ENCODE results near the gene NT5DC3.
A peak's percentile ranks its signal among the peaks of the same experiment; 100 is the strongest.

Gene NT5DC3

DNA sequence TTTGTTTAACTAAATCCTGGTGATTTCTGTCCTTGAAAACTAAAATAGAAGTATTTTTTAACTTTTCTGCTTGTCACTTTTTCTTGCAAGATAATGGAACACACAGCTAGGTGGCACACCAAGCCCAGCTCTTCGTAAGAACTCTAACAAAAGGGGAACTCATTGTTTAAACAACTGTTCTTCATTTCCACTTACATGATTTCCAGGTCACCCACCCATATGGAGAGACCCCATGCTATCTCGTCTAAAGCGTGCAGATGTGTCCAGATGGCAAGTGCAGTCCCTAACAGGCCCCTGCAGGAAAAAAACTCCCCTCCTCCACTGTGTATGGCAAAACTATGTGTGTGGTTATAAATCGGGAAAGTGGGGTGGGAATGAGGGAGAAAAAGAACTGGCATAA lies 43.3 kb upstream of the NT5DC3 start:
- TF ChIP-seq, protein P1, sequence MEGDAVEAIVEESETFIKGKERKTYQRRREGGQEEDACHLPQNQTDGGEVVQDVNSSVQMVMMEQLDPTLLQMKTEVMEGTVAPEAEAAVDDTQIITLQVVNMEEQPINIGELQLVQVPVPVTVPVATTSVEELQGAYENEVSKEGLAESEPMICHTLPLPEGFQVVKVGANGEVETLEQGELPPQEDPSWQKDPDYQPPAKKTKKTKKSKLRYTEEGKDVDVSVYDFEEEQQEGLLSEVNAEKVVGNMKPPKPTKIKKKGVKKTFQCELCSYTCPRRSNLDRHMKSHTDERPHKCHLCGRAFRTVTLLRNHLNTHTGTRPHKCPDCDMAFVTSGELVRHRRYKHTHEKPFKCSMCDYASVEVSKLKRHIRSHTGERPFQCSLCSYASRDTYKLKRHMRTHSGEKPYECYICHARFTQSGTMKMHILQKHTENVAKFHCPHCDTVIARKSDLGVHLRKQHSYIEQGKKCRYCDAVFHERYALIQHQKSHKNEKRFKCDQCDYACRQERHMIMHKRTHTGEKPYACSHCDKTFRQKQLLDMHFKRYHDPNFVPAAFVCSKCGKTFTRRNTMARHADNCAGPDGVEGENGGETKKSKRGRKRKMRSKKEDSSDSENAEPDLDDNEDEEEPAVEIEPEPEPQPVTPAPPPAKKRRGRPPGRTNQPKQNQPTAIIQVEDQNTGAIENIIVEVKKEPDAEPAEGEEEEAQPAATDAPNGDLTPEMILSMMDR (IDR thresholded peaks at IDR 0.05; ENCODE audit: low read length): peak; percentile 51
- TF ChIP-seq EZH2 (IDR thresholded peaks at IDR 0.05; ENCODE audit: borderline replicate concordance, low read length): no peak
- Histone ChIP-seq H2AFZ (ENCODE audit: low read length) (no peak overlapping the region), H3K27ac (ENCODE audit: low read depth, low read length, poor library complexity, severe bottlenecking) (no peak overlapping the region)

DNA sequence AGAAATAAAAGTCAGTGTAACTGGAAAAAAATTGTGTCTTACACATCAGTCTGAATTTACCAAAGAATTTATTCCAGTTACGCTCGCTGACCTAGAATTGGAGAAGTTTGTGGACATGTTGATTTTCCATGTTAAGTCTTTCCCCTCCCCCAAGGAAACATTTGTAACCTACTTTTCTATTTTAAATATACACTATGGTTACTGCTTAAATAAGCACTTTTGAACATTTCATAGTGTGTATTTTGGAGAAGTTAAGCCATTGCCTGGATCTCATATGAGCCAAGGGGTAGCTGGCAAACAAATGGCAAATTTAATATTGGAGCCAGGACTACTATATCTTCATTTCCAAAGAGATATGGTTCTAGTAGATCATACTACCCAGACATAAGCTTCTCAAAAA lies 42.9 kb upstream of the NT5DC3 start:
- Histone ChIP-seq H3K9ac (ENCODE audit: low read length) (no peak overlapping the region), H3K9me2 (ENCODE audit: low read depth, low read length) (no peaks in the 10 kb centered on the region), H3K36me3 (ENCODE audit: insufficient read depth, low read length) (no peaks in the 10 kb centered on the region), H3K4me3 (ENCODE audit: low read depth, low read length, poor library complexity, severe bottlenecking) (no peak overlapping the region), H3K4me1 (ENCODE audit: insufficient read depth, low read length, severe bottlenecking) (no peaks in the 10 kb centered on the region), H3K27me3 (ENCODE audit: insufficient read depth, low read length) (no peaks in the 10 kb centered on the region), H3K79me2 (ENCODE audit: insufficient read depth, low read length) (no peaks in the 10 kb centered on the region), H3K4me2 (ENCODE audit: low read length) (no peak overlapping the region), H2AFZ (ENCODE audit: low read length) (no peak overlapping the region), H3F3A (ENCODE audit: insufficient read depth, low read length) (no peaks in the 10 kb centered on the region), H3K9me3 (ENCODE audit: low read length) (no peaks in the 10 kb centered on the region), H3K27ac (ENCODE audit: low read depth, low read length, poor library complexity, severe bottlenecking) (no peak overlapping the region), H4K20me1 (ENCODE audit: insufficient read depth, low read length) (no peaks in the 10 kb centered on the region)
- TF ChIP-seq, protein P1 (IDR thresholded peaks at IDR 0.05; ENCODE audit: low read length): no peak
- TF ChIP-seq EZH2 (IDR thresholded peaks at IDR 0.05; ENCODE audit: borderline replicate concordance, low read length): no peak

More for the DNA sequence above, 43.3 kb upstream of the NT5DC3 start:
- H3F3A ChIP-seq (ENCODE audit: insufficient read depth, low read length): no peaks in the 10 kb centered on the region
- no peak overlapping the region for H3K9ac ChIP-seq (ENCODE audit: low read length)
- H3K4me3 ChIP-seq (ENCODE audit: low read depth, low read length, poor library complexity, severe bottlenecking): no peak overlapping the region
- no peaks in the 10 kb centered on the region for H3K4me1 ChIP-seq (ENCODE audit: insufficient read depth, low read length, severe bottlenecking)
- H3K9me3 ChIP-seq (ENCODE audit: low read length): no peaks in the 10 kb centered on the region
- H3K36me3 ChIP-seq (ENCODE audit: insufficient read depth, low read length): no peaks in the 10 kb centered on the region
- no peaks in the 10 kb centered on the region for H3K27me3 ChIP-seq (ENCODE audit: insufficient read depth, low read length)
- no peaks in the 10 kb centered on the region for H3K79me2 ChIP-seq (ENCODE audit: insufficient read depth, low read length)
- H4K20me1 ChIP-seq (ENCODE audit: insufficient read depth, low read length): no peaks in the 10 kb centered on the region
- no peaks in the 10 kb centered on the region for H3K9me2 ChIP-seq (ENCODE audit: low read depth, low read length)
- H3K4me2 ChIP-seq (ENCODE audit: low read length): no peak overlapping the region

DNA sequence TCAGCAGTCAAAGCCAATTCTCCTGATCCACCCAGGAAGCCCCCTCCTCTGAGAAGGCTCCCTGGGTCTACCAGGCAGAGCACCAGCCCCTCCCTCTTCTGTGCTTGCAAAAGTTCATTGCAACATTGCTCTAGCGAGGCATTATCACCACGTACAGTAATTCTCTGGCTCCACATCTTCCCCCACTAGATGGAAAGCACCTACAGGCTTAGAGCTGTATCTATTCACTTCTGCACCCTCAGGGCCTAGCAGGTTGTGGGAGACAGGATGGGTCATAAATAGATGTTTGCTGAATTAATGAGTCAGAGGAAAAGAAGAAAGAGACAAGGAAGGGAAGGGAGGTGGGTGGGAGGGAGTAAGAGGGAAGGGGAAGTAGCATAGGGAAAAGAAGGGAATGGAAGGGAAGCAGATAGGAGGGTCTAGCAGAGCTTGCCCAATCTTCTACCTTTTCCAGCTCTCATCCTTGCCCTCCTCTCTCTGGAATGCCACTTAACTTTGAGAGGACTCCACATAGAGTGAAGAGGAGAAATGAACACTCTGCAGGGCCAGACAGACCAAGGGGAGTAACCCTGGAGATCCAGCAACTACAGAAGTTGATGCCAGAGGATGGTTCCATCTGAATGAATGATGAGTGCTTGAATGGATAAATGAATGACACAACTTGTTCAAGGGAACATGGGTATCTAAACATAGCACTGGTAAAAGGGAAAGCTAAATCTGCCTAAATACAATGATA lies 42.0 kb upstream of the NT5DC3 start:
- Histone ChIP-seq H3K9ac (ENCODE audit: low read length) (no peak overlapping the region), H3F3A (ENCODE audit: insufficient read depth, low read length) (no peaks in the 10 kb centered on the region), H3K79me2 (ENCODE audit: insufficient read depth, low read length) (no peaks in the 10 kb centered on the region), H3K9me3 (ENCODE audit: low read length) (no peaks in the 10 kb centered on the region), H2AFZ (ENCODE audit: low read length) (no peak overlapping the region), H3K4me1 (ENCODE audit: insufficient read depth, low read length, severe bottlenecking) (no peaks in the 10 kb centered on the region), H3K36me3 (ENCODE audit: insufficient read depth, low read length) (no peaks in the 10 kb centered on the region), H3K27me3 (ENCODE audit: insufficient read depth, low read length) (no peaks in the 10 kb centered on the region), H3K27ac (ENCODE audit: low read depth, low read length, poor library complexity, severe bottlenecking) (no peak overlapping the region), H3K4me2 (ENCODE audit: low read length) (no peak overlapping the region), H3K9me2 (ENCODE audit: low read depth, low read length) (no peaks in the 10 kb centered on the region), H4K20me1 (ENCODE audit: insufficient read depth, low read length) (no peaks in the 10 kb centered on the region), H3K4me3 (ENCODE audit: low read depth, low read length, poor library complexity, severe bottlenecking) (no peak overlapping the region)
- TF ChIP-seq EZH2 (IDR thresholded peaks at IDR 0.05; ENCODE audit: borderline replicate concordance, low read length): no peak
- TF ChIP-seq, protein P1 (IDR thresholded peaks at IDR 0.05; ENCODE audit: low read length): no peak

All from OCI-LY1 (cell line).